Measurements from ENCODE around the gene TTYH2.

TTYH2 gene

DNA sequence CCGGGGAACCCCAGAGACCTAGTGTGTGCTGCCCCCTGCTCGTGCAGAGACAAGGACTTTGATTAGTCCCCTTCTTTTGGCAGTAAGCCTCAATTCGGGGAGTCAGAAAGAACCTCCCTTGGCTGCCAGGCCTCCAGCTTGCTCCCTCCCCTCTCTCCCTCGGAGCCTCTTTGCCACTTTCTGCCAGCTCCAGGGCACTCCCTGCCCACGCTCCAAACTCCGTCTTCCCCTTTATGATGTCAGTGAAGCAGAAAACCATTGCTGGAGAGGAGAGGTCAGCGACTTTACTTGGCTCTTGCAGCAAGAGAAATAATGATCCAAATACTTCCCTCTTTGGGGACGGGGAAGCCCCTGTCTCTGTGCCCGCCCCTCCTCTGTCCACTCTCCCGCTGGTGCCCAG lies 28.1 kb downstream of the TTYH2 start:
- DNase-seq = no peak
- Histone ChIP-seq H3K27ac (ENCODE audit: low read length, poor library complexity, severe bottlenecking) (no peak overlapping the region), H3K36me3 (ENCODE audit: control insufficient read depth in 1 of 2, insufficient read depth in 2 of 2, low read depth in 1 of 2, low read length in 2 of 2) (no peaks in the 10 kb centered on the region), H2BK120ac (ENCODE audit: low read depth, low read length) (no peak overlapping the region), H3K4me2 (ENCODE audit: low read length, poor library complexity, severe bottlenecking) (no peak overlapping the region), H2BK15ac (ENCODE audit: low read depth, poor library complexity, severe bottlenecking) (no peak overlapping the region), H3K79me1 (replicated peaks; ENCODE audit: low read length, poor library complexity, severe bottlenecking) (no peaks in the 10 kb centered on the region), H2BK12ac (ENCODE audit: low read length in 2 of 2) (no peak overlapping the region), H3K4ac (ENCODE audit: low read depth in 1 of 2, low read length in 2 of 2) (no peak overlapping the region), H3K9ac (ENCODE audit: low read length) (peak overlapping the region; percentile 36), H2AFZ (ENCODE audit: low read depth, low read length) (no peak overlapping the region), H3K27me3 (ENCODE audit: control insufficient read depth in 1 of 2, insufficient read depth in 1 of 2, low read length in 2 of 2) (peaks cover 16 to 42% of the 10 kb centered on the region in 2 experiments), H4K91ac (ENCODE audit: low read length) (no peak overlapping the region), H3K4me3 (ENCODE audit: insufficient read depth in 1 of 2, low read depth in 1 of 2, low read length in 2 of 2) (no peak overlapping the region), H3K9me3 (ENCODE audit: control insufficient read depth, low read length) (no peaks in the 10 kb centered on the region), H3K14ac (ENCODE audit: low read length in 2 of 2) (no peak overlapping the region), H4K8ac (ENCODE audit: low read length) (no peak overlapping the region), H3K23ac (ENCODE audit: low read length in 2 of 2) (no peak overlapping the region), H2AK5ac (ENCODE audit: low read length, severe bottlenecking) (no peak overlapping the region), H3K18ac (ENCODE audit: low read depth in 1 of 2, low read length in 2 of 2) (no peak overlapping the region), H2BK5ac (ENCODE audit: low read depth, low read length, poor library complexity, severe bottlenecking) (no peak overlapping the region), H3K4me1 (ENCODE audit: control insufficient read depth, insufficient read depth, low read depth, low read length) (peaks cover 9% of the 10 kb centered on the region)
- WGBS = 84% methylated on average over 9 of the region's 10 CpGs

- DNase-seq = no peak
- Histone ChIP-seq H2BK120ac (ENCODE audit: low read depth, low read length) (no peak overlapping the region), H2AK5ac (ENCODE audit: low read length, severe bottlenecking) (no peak overlapping the region), H2AFZ (ENCODE audit: low read depth, low read length) (no peak overlapping the region), H2BK12ac (ENCODE audit: low read length in 2 of 2) (no peak overlapping the region), H3K9ac (ENCODE audit: low read length) (peak overlapping the region; percentile 7), H3K4ac (ENCODE audit: low read depth in 1 of 2, low read length in 2 of 2) (no peak overlapping the region), H4K91ac (ENCODE audit: low read length) (no peak overlapping the region), H3K18ac (ENCODE audit: low read depth in 1 of 2, low read length in 2 of 2) (no peak overlapping the region), H3K36me3 (ENCODE audit: control insufficient read depth in 1 of 2, insufficient read depth in 2 of 2, low read depth in 1 of 2, low read length in 2 of 2) (no peaks in the 10 kb centered on the region), H3K9me3 (ENCODE audit: control insufficient read depth, low read length) (no peaks in the 10 kb centered on the region), H3K4me3 (ENCODE audit: insufficient read depth in 1 of 2, low read depth in 1 of 2, low read length in 2 of 2) (no peak overlapping the region), H3K23ac (ENCODE audit: low read length in 2 of 2) (no peak overlapping the region), H2BK5ac (ENCODE audit: low read depth, low read length, poor library complexity, severe bottlenecking) (no peak overlapping the region), H3K27me3 (ENCODE audit: control insufficient read depth in 1 of 2, insufficient read depth in 1 of 2, low read length in 2 of 2) (peaks cover 19 to 43% of the 10 kb centered on the region in 2 experiments), H4K8ac (ENCODE audit: low read length) (no peak overlapping the region), H3K4me2 (ENCODE audit: low read length, poor library complexity, severe bottlenecking) (no peak overlapping the region), H3K79me1 (replicated peaks; ENCODE audit: low read length, poor library complexity, severe bottlenecking) (no peaks in the 10 kb centered on the region), H3K14ac (ENCODE audit: low read length in 2 of 2) (no peak overlapping the region), H3K27ac (ENCODE audit: low read length, poor library complexity, severe bottlenecking) (no peak overlapping the region), H3K4me1 (ENCODE audit: control insufficient read depth, insufficient read depth, low read depth, low read length) (peaks cover 8% of the 10 kb centered on the region), H2BK15ac (ENCODE audit: low read depth, poor library complexity, severe bottlenecking) (no peak overlapping the region)
- 67% methylated on average over 2 of the region's 2 CpGs for WGBS
Observed at GRCh38 chr17:74241847-74242246, 28.5 kb downstream of the TTYH2 start.

- H3K4me2 ChIP-seq (ENCODE audit: low read length, poor library complexity, severe bottlenecking) = no peak overlapping the region
- no peaks in the 10 kb centered on the region for H3K36me3 ChIP-seq (ENCODE audit: control insufficient read depth in 1 of 2, insufficient read depth in 2 of 2, low read depth in 1 of 2, low read length in 2 of 2)
- H2BK12ac ChIP-seq (ENCODE audit: low read length in 2 of 2) = no peak overlapping the region
- DNase-seq = no peak
- H3K27ac ChIP-seq (ENCODE audit: low read length, poor library complexity, severe bottlenecking) = no peak overlapping the region
- H3K4me1 ChIP-seq (ENCODE audit: control insufficient read depth, insufficient read depth, low read depth, low read length) = peaks cover 8% of the 10 kb centered on the region
- no peak overlapping the region for H4K8ac ChIP-seq (ENCODE audit: low read length)
- no peak overlapping the region for H2BK120ac ChIP-seq (ENCODE audit: low read depth, low read length)
- no peak overlapping the region for H4K91ac ChIP-seq (ENCODE audit: low read length)
- H2BK5ac ChIP-seq (ENCODE audit: low read depth, low read length, poor library complexity, severe bottlenecking) = no peak overlapping the region
- no peaks in the 10 kb centered on the region for H3K9me3 ChIP-seq (ENCODE audit: control insufficient read depth, low read length)
- H3K27me3 ChIP-seq (ENCODE audit: control insufficient read depth in 1 of 2, insufficient read depth in 1 of 2, low read length in 2 of 2) = peaks cover 19 to 43% of the 10 kb centered on the region in 2 experiments
- H3K14ac ChIP-seq (ENCODE audit: low read length in 2 of 2) = no peak overlapping the region
- H3K79me1 ChIP-seq (replicated peaks; ENCODE audit: low read length, poor library complexity, severe bottlenecking) = no peaks in the 10 kb centered on the region
- H3K23ac ChIP-seq (ENCODE audit: low read length in 2 of 2) = no peak overlapping the region
- WGBS = 75% methylated on average over 13 of the region's 13 CpGs
- no peak overlapping the region for H3K4ac ChIP-seq (ENCODE audit: low read depth in 1 of 2, low read length in 2 of 2)
- no peak overlapping the region for H3K18ac ChIP-seq (ENCODE audit: low read depth in 1 of 2, low read length in 2 of 2)
- H3K9ac ChIP-seq (ENCODE audit: low read length) = no peak overlapping the region
- no peak overlapping the region for H3K4me3 ChIP-seq (ENCODE audit: insufficient read depth in 1 of 2, low read depth in 1 of 2, low read length in 2 of 2)
- H2AK5ac ChIP-seq (ENCODE audit: low read length, severe bottlenecking) = no peak overlapping the region
- no peak overlapping the region for H2AFZ ChIP-seq (ENCODE audit: low read depth, low read length)
- H2BK15ac ChIP-seq (ENCODE audit: low read depth, poor library complexity, severe bottlenecking) = no peak overlapping the region
Observed at GRCh38 chr17:74243013-74243755, 29.8 kb downstream of the TTYH2 start.

DNA sequence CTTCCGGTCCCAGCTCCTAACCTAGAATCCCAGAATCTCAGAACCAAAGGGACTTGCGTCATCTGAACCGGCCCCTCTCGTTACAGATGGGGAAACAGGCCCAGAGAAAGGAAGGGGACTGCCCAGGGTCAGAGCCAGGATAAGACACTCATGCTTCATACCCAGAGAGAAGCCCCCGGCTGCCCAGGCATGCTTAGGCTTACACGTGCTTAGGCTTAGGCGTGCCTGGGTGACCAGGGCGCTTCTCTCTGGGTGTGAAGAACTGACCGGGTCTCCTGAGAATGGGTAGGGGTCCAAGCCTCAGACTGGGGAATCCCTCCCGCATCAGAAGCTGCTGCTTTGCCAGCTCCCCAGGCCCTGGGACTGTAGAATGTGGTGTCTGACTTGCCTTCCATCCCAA lies 30.8 kb downstream of the TTYH2 start:
- no peak for DNase-seq
- H4K91ac ChIP-seq (ENCODE audit: low read length) = peak overlapping the region; percentile 8
- H3K27me3 ChIP-seq (ENCODE audit: control insufficient read depth in 1 of 2, insufficient read depth in 1 of 2, low read length in 2 of 2) = peaks cover 28 to 47% of the 10 kb centered on the region in 2 experiments
- no peak overlapping the region for H3K9ac ChIP-seq (ENCODE audit: low read length)
- H2BK12ac ChIP-seq (ENCODE audit: low read length in 2 of 2) = no peak overlapping the region
- H3K4me3 ChIP-seq (ENCODE audit: insufficient read depth in 1 of 2, low read depth in 1 of 2, low read length in 2 of 2) = no peak overlapping the region
- no peak overlapping the region for H3K4ac ChIP-seq (ENCODE audit: low read depth in 1 of 2, low read length in 2 of 2)
- H3K36me3 ChIP-seq (ENCODE audit: control insufficient read depth in 1 of 2, insufficient read depth in 2 of 2, low read depth in 1 of 2, low read length in 2 of 2) = no peaks in the 10 kb centered on the region
- no peak overlapping the region for H2BK5ac ChIP-seq (ENCODE audit: low read depth, low read length, poor library complexity, severe bottlenecking)
- 93% methylated on average over 10 of the region's 10 CpGs for WGBS
- H3K4me1 ChIP-seq (ENCODE audit: control insufficient read depth, insufficient read depth, low read depth, low read length) = peaks cover 8% of the 10 kb centered on the region
- no peak overlapping the region for H2AK5ac ChIP-seq (ENCODE audit: low read length, severe bottlenecking)
- no peak overlapping the region for H2BK120ac ChIP-seq (ENCODE audit: low read depth, low read length)
- H2BK15ac ChIP-seq (ENCODE audit: low read depth, poor library complexity, severe bottlenecking) = no peak overlapping the region
- no peak overlapping the region for H3K23ac ChIP-seq (ENCODE audit: low read length in 2 of 2)
- no peaks in the 10 kb centered on the region for H3K79me1 ChIP-seq (replicated peaks; ENCODE audit: low read length, poor library complexity, severe bottlenecking)
- H3K27ac ChIP-seq (ENCODE audit: low read length, poor library complexity, severe bottlenecking) = no peak overlapping the region
- H4K8ac ChIP-seq (ENCODE audit: low read length) = no peak overlapping the region
- H3K9me3 ChIP-seq (ENCODE audit: control insufficient read depth, low read length) = no peaks in the 10 kb centered on the region
- H3K14ac ChIP-seq (ENCODE audit: low read length in 2 of 2) = no peak overlapping the region
- H3K18ac ChIP-seq (ENCODE audit: low read depth in 1 of 2, low read length in 2 of 2) = no peak overlapping the region
- no peak overlapping the region for H2AFZ ChIP-seq (ENCODE audit: low read depth, low read length)
- H3K4me2 ChIP-seq (ENCODE audit: low read length, poor library complexity, severe bottlenecking) = no peak overlapping the region
